HG02938 (cell line): Measurements from ENCODE around the gene GRIFIN.
A peak's percentile ranks its signal among the peaks of the same experiment; 100 is the strongest.
"Not testable (repeated sequence)": the region's sequence is repeated elsewhere in the genome, so short reads cannot be mapped to it uniquely, and the experiment has no call there.

Experiments
- ATAC-seq: cut with Tn5 transposase; IDR thresholded peaks from one replicate; pipeline ENCODE4 v1.9.1; 2021; ENCODE audit warnings: mild to moderate bottlenecking, moderate library complexity; ENCODE audit not compliant: unreplicated experiment

Gene GRIFIN

DNA sequence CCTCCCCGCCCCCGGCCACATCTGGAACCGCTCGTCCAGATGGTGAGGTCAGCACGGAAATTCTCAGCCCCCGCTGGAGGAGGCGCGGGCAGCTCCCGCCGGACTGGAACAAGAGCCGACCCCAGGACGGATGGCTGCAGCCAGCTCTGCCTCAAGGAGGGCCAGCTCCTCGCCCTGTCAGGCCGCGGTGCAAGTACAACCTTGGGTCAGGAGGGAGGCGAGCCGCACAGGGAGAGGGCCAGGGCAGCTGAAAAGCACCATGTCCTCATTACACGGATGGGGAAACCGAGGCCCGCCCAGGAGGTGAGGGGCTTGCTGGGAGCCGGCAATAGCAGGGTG lies 3.8 kb upstream of the GRIFIN start:
- ATAC-seq, result no peak

GRCh38 chr7:2479276-2480069 lies 3.3 kb upstream of the GRIFIN start:
- no peak for ATAC-seq

- ATAC-seq, result no peak
These were observed 2.6 kb upstream of the GRIFIN start for GRCh38 chr7:2478800-2479199.

- no peak for ATAC-seq
These were observed 2.2 kb upstream of the GRIFIN start for GRCh38 chr7:2478399-2478785.

- peak; percentile 46 for ATAC-seq
These were observed 1.5 kb upstream of the GRIFIN start for GRCh38 chr7:2477447-2478398.

DNA sequence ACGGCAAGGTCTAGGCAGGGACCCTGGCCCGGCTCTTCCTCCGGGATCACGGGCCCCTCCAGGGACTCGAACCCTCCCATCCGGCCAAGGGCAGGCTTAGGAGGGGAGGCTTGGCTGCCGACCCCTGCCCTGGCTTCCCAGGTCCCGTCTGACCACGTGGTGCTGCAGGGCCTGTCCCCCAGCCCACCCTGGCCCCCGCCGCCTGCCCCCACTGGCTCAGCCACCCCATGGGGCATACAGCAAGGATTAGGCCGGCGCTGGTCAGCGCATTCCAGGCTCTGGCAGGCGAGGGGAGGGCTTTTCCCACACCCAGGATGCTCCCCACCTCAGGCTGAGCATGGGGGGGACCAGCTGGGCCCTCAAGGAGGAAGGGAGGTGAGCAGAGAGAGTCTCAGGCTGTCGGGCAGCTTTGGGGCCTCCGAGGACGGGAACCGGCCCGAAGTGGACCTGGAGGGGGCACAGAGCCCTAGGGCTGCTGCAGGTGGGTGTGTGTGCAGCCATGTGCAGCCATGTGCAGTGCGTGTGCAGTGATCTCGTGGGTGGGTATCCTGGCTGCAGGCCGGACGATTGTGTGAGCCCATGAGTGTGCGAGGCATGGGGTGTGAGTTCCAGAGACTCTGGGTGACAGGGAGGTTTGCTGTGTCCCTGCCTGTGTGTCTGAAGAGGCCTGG lies 713 bp upstream of the GRIFIN start:
- no peak for ATAC-seq

- ATAC-seq, result no peak
These were observed 551 bp downstream of the GRIFIN start for GRCh38 chr7:2475678-2476015.

- no peak for ATAC-seq
These were observed 1.2 kb downstream of the GRIFIN start for GRCh38 chr7:2474813-2475677.

DNA sequence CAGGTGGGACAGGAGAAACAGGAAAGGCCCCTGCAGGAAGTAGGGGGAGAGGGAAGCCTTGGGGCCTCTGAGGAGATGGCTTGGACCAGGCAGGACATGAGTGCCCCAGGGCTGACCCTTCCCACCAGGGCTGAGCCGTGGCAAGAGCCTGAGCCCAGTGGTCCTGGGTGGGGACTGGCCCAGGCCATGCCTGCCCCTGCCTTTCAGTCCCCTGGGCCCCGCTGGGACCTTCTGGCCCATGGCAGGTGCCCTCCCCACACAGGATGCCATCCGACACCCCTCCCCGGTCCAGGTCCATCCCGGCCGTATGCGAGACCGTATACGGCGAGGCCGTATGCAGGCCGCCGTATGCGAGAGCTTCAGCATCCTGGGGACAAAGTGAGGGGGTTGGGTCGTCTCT lies 2.0 kb downstream of the GRIFIN start:
- no peak for ATAC-seq

DNA sequence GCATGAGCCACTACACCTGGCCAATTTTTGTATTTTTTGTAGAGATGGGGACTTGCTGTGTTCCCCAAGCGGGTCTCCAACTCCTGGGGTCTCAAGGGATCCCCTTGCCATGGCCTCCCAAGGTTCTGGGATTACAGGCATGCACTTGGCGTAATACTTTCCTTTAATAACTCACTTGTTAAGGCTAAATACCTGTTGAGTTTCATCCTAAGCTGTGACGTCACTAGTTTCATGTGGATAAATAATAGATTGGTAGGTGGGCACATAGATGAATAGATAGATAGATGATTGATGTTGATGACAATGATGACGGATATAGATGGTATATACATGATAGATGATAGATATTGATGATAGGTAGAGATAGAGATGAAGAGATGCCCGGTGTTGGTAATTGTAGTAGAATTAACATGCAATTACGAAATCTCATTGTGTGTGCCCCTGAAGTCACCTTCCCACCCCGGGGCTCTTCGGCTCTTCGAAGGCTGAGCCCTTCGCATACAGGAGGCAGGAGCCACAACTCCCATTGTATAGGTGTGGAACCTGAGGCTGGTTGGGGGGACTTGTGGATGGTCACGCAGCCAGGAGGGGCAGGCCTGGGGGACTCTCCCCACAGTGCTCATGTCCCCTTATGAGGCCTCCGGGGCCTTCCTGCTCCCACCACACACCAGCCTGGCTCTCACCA lies 2.6 kb downstream of the GRIFIN start:
- ATAC-seq, result no peak

DNA sequence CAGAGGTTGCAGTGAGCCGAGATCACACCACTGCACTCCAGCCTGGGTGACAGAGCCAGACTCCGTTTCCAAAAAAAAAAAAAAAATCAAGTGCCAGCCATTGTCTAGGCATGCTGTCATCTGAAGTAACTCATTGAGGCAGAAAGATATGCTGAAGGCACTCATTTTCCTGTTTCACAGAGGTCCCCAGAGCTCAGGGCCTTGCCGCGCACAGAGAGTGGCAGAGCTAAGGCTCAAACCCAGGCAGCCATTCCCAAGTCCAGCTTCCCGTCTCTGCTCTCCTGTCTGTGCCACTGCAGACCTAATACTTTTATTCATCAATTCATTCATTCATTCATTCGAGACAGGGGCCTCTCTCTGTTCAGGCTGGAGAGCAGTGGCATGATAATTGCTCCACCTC lies 3.5 kb downstream of the GRIFIN start:
- ATAC-seq, result no peak

DNA sequence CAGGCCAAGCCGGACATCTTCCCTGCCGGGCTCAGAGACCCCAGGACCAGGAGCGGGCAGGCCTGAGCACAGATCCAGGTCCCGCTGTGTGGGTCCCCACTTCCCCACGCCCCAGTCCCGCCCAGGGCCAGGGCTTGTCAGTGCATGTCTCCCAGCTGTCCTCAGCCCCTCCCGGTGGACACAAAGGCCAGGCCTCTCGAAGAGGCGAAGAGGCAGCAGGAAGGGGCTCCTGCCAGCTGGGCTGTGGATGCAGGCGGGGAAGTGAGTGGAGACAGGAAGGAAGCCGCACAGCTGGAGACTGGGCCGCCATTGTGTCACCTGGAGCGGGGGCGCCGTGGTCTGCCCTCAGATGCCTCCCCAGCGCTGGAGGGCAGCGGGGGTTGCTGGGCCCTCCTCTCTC lies 4.8 kb downstream of the GRIFIN start:
- ATAC-seq, result no peak

DNA sequence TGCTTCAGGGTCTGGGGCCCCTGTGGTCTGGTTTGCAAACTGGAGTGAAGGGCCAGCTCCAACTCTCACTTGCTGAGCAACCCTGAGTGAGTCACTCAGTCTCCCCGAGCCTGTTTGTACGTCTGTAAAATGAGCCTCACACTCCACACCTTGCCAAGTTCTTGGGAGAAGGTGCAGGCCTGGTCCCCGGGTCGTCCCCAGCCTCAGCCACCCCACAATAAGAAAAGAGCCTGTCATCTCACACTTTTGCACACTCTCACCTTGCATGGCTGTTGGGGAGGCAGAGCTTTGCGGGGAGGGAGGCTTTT lies 5.2 kb downstream of the GRIFIN start:
- ATAC-seq, result no peak

DNA sequence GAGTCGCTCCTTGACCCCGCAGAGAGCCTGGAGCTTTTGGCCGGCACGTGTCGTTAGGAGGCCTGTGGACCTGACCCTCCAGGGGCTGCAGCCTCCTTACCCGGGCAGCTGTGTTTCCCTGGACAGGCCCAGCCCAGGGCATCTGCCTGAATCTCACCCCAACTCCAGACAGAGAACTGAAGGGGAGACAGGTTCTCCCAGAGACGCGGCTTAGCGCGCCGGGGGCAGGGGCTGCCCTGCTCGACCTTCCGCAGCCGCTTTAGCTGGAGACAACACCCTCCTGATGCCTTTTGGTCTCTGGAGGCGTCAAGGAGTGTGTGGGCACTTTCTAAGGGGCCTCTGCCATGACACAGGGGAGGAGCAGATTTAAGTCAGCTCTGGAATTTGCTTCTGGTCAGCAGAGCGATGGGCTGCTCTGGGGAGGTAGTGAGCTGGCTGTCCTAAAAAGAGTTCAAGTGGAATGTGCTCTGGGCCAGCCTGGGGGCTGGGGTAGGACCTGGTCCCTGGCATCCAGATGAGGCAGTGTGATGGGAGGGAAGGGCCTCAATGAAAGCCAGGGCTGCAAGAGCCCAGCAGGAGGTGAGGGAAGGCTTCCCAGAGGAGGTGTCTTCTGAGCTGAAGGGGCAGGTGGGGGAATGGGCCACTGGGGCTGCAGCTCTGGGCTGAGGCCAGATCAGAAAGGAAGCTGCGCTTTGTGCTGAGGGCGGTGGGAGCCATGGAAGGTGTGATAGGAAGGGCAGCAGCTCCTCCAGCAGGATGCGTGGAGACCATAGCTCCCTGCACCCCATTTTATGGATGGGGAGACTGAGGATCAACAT lies 5.8 kb downstream of the GRIFIN start:
- ATAC-seq, result no peak

DNA sequence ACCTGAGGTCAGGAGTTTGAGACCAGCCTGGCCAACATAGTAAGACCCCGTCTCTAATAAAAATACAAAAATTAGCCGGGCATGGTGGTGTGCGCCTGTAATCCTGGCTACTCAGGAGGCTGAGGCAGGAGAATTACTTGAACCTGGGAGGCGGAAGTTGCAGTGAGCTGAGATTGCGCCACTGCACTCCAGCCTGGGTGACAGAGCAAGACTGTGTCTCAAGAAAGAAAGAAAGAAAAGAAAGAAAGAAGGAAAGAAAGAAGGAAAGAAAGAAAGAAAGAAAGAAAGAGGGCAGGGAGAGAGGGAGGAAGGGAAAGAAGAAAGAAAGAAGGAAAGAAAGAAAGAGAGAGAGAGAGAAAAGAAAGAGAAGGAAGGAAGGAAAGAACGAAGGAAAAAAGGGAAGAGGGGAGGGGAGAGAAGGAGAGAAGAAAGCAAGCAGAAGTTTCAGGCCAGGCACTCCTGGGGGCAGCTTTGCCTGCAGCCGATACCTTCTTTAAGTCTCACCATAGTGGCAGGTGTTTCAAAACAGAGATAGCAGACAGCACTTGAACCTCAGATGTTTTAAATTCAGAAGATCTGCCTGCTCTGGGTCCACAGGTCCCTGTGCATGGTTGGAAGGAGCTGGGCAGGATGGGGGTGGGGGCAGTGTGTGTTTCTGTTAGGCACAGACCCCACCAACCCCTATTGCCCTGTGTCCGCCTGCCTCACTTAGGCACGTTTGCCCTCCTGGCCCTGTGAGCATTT lies 6.6 kb downstream of the GRIFIN start:
- not testable (repeated sequence) for ATAC-seq

DNA sequence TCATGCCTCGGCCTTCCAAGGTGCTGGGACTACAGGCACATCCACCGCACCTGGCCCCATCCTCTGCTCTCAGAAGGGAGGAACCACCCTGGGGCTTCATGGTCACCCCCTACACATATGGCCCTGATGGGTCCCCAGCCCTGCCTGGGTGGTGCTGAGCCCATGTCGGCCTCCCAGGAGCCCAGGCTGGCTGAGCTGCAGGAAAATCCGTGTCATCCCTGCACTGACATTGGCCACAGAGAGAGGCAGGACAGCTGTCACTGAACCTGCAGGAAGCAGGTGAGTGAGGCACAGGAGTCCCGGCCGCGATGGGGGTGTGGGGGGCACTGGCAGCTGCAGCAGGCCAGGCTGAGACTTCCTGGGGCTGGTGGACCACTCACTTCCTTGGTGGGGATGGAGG lies 8.0 kb downstream of the GRIFIN start:
- no peak for ATAC-seq

DNA sequence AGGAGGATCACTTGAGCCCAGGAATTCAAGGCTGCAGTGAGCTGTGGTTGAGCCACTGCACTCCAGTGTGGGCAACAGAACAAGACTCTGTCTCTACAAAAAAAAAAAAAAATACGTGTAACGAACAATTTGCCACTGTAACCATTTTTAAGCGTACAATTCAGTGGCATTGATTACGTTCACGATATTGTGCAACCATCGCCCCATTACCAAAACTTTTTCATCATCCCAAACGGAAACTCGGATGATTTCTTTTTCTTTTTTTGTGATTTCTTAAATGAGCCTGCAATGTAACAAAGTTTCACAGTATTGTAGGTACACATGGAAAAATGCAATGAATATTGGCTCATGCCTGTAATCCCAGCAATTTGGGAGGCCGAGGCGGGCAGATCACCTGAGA lies 9.5 kb downstream of the GRIFIN start:
- ATAC-seq, result no peak

GRCh38 chr7:2465928-2466327 lies 10.3 kb downstream of the GRIFIN start:
- ATAC-seq, result no peak

DNA sequence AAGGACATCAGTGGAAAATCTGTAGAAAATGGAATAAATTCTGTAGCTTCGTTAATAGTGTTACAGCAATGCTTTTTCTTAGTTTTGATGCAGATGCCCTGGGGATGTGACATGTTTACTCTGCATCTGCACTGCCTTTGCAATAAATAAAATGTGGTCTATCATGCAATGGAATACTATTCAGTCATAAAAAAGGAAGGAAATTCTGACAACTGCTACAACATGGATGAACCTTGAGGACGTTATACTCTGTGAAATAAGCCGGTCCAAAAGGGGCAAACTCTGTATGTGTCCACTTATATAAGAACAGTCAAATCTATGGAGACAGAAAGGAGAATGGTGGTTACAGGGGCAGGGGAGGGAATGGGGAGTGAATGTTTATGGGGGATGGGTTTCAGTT lies 13.5 kb downstream of the GRIFIN start:
- ATAC-seq, result no peak
